Frontal cortex (tissue), 4 donors: Measurements from ENCODE around the gene GPR15LG. TPM values are rescaled to one million over a fixed set of nuclear protein-coding genes. Genes with fewer than 3 reads are reported as not detected.
A peak's percentile ranks its signal among the peaks of the same experiment; 100 is the strongest.
"Not testable (repeated sequence)": the region's sequence is repeated elsewhere in the genome, so short reads cannot be mapped to it uniquely, and the experiment has no call there.

Experiments used
- DNase-seq, 2 donors: peaks; one replicate each; pipeline ENCODE4 v3.0.0; 2012; ENCODE audit warnings: low spot score in 2 of 2
- FAIRE-seq: peaks from 2 replicates; lab custom pipeline; 2012; peaks lifted over from hg19 to GRCh38; lab: Jason Lieb, UNC
- total RNA-seq: library from RNA; depleted of rRNA; stranded (reverse); fragments of >200 nt; gene quantifications from one replicate; pipeline ENCODE4 v1.2.3, GENCODE V29; 2014
- donor health status: control.
- donor health status: control.
- donor health status: control.

The GPR15LG gene
- total RNA-seq, 1 donor from 2014 or later: not detected

DNA sequence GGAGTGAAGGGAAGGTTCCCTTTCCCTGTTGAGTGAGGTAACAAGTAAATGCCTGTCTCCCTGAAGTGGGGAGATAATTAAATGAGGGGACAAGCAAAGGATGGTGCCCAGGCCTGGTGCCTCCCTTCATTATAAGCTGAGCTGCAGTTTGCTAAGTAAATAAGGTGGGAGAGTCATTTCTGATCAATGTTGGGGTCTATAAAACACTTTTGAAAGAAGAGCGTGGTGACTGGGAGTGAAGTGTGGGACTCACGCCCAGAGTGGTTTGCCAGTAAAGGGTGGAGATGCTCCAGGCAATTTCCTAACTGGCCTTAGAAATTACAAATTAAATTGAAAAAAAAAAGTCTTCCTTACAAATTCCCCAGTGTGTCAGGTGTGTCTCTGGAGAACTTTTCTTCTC is 9.6 kb upstream of the GPR15LG start:
- no peak for FAIRE-seq
- no peak for DNase-seq

DNA sequence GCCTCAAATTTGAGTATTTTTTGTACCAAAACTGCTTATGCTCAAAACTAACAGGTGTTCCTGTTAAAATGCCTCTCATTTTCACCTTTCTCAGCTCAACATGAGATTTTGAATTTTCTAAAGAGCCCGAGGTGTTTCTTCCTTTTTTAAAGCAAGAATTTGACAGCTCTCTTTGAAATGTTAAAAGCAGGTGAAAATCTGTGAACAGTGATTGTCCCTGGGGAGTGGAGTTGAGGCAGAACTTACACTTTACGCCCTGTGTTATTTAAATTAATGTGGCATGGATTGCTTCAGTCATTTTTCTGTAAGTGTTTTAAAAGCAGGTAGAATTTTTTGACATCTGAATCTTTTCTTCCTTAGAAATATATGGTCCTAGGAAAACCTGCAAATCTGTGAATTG is 9.2 kb upstream of the GPR15LG start:
- FAIRE-seq: no peak
- DNase-seq: no peak

DNA sequence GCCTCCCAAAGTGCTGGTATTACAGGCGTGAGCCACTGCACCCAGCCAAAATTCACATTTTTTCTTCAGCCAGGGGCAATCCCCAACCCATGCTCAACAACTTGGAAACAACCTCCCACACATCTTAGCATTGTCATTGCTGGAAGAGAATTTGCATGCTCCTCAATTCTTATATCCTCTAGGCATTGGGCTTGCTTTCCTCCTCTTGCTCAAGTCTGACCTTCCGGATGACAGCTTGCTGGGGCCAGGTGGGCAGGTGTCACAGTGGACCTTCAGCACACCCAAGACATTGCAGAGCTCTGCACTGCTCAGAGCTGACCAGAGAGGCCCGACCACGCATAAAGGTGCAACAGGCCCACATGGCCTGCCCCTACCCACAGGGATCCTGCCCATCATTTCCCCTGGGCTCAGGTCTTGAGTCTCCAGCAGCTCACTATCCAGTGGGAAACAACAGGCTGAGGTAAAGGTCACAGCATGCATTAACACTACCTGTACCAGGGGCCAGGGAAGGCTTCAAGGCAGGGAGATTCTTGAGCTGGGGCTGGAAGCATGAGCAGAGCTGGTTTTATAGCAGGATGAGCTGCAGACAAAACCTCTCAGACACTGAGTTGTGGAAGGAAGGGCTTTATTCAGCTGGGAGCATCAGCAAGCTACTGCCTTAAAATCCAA is 6.8 kb upstream of the GPR15LG start:
- DNase-seq (no peak), FAIRE-seq (no peak)

DNA sequence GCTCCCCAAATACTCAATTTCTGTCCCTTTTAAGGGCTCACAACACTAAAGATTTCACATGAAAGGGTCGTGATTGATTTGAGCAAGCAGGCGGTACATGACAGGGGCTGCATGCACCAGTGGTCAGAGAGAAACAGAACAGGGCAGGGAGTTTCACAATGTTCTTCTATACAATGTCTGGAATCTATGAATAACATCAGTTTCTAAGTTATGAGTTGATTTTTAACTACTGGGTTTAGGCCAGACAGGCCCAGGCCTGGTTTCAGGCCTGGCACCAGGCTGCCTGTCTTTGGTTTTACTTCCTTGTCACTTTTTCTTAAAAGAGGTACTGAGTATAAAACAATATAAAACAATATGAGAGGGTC is 6.3 kb upstream of the GPR15LG start:
- not testable (repeated sequence) for FAIRE-seq, DNase-seq

DNA sequence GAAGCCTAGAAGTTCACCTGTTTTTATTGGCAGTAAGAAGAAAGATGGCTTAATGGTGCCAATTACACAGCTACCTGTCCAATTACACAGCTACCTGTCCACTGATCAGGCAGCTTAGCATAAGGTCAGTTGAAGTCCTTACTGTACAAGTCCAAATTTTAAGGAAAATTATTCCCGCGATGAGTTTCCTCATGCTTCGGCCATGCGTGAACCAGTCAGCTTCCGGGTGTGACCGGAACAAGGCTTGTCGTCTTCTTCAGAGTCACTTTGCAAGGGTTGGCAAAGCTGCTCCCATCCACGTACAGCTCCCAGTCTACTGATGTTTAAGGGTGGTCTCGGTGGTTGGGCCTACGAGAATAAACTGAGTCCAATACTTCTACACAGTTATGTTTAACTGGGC is 5.2 kb upstream of the GPR15LG start:
- DNase-seq, FAIRE-seq: not testable (repeated sequence)

DNA sequence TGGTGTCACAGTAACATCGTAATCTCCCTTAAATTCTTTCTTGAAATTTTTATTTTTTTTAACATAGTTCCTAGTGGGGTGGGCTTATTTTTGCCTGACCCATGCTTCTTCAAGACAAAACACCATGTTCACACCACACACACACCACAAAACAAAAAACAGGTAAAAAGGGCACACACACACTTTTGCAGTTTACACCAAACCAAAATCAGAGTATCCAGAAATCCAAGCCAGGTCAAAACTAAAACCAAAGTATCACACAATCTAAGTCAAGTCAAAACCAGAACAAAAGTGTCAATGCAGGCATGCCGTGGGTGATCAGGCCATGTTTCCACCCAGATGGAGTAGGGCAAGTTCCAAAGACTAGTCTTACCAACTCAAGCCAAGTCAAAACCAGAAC is 2.4 kb upstream of the GPR15LG start:
- DNase-seq, FAIRE-seq: not testable (repeated sequence)

DNA sequence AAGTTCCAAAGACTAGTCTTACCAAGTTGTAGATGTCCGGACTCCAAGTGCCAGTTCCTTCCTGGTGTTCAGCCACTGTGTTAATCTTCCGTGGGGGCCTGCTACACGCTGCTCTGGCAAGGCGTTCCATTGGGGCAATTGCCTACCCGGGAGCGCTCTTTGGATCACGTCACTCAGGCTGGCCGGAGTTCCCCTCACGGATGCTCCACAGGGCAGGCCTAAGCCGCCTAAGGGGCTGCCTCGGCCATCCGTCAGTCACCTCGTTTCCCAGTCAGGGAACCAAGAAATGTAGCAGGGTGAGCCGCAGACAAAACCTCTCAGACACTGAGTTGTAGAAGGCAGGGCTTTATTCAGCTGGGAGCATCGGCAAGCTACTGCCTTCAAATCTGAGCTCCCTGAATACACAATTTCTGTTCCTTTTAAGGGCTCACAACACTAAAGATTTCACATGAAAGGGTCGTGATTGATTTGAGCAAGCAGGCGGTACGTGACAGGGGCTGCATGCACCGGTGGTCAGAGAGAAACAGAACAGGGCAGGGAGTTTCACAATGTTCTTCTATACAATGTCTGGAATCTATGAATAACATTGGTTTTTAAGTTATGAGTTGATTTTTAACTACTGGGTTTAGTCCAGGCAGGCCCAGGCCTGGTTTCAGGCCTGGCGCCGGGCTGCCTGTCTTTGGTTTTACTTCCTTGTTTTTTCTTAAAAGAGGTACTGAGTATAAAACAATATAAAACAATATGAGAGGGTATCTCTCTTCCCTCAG is 1.7 kb upstream of the GPR15LG start:
- not testable (repeated sequence) for FAIRE-seq

DNA sequence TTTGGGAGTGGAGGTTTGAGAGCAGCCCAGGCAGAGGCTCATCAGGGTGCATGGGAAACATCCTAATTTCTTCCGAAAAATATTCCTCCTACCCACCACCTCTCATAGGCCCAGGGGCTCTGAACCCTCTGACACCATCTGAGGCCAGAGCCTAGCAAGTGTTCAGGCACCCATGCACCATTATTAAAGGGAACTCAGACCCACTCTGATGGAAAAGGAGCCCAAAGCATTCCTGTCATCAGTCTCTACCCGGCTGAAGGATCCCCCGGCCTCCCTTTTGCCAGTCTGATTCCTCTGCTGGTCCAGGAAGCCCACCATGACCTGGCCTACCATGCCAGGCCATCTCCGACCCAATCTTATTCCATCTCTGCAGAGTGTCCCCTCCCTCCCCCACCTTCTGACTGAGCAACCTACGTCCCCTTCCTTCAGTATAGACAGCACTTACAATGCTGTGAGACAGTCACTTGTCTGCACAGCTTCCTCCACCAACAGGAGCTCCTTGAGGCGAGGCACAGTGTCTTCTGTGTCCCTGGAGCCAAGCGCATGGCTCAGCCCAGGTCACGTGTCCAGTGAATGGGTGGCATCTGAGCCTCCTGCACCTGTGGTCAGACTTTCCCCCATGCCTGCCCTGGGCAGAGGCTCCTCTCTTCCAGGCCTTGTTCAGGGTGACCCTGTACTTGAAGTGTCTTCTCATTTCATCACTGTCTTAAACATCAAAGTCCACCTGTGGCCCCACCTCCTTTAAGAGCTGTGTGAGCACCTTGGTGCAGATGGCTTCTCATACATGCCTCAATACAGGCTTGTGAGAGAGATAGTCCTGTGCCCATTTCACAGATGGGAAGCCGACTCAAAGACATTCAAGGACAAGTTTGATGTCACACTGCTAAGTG is 889 bp upstream of the GPR15LG start:
- DNase-seq (no peak), FAIRE-seq (no peak)

More for the DNA sequence above, 1.7 kb upstream of the GPR15LG start:
- DNase-seq: not testable (repeated sequence)

DNA sequence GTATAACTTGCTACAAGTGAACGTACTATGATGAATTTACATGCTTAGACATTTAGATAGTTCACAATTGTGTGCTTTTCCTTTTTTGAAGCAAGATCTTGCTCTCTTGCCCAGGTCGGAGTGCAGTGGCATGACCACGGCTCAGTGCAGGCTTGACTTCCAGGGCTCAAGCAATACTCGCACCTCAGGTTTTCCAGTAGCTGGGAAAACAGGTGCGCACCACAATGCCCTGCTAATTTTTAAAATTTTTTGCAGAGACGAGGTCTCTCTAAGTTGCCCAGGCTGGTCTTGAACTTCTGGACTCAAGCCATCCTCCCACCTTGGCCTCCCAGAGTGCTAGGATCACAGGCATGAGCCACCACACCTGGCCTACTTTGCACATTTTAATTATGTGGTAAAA is 1.8 kb downstream of the GPR15LG start:
- no peak for FAIRE-seq

DNA sequence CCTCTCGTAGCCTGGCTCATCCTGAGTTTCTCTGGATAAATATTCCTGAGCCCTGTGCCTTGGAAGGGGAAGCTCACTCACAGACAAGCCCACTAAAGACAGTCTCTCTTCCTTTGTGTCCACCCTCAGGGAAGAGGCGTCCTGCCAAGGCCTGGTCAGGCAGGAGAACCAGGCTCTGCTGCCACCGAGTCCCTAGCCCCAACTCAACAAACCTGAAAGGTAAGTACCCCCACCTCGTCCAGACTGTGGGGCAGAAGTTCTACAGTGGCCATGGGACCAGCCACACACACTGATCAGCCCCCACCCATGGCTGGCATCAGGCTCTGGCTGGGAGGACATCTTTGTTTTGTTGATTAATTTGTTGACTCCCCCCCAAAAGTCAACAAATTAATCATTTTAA is 2.8 kb downstream of the GPR15LG start:
- DNase-seq: no peak
- FAIRE-seq: no peak

More for the DNA sequence above, 1.8 kb downstream of the GPR15LG start:
- no peak for DNase-seq

DNA sequence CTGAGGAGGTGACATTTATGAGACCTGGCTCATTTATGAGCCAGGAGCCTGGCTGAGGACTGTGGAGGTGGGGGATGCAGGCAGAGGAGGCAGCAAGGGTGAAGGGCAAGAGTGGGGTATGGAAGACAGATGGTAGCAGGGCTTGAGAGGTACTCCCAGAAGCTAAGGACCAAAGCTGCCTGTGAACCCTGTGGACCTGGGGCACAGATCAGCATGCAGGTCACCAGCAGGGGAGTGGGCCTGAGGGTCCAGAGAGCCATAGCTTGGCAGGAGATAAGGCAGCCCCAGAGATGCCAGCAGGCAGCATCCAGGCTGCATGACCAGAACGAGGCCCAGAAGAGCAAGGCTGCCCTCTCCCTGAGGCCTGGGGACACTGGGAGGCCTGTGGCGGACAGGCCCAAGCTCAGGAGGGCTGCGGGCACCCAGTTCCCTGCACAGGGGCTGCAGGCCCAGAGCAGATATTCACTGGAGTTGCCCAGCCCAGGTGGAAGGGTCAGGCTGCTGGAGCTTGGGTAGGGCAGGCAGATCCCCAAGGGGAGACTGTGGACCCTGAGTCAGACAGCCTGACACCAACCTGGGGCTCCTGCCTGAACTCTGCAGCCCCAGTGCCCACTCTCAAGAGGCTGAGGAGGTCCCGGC is 3.4 kb downstream of the GPR15LG start:
- FAIRE-seq (no peak), DNase-seq (no peak)

DNA sequence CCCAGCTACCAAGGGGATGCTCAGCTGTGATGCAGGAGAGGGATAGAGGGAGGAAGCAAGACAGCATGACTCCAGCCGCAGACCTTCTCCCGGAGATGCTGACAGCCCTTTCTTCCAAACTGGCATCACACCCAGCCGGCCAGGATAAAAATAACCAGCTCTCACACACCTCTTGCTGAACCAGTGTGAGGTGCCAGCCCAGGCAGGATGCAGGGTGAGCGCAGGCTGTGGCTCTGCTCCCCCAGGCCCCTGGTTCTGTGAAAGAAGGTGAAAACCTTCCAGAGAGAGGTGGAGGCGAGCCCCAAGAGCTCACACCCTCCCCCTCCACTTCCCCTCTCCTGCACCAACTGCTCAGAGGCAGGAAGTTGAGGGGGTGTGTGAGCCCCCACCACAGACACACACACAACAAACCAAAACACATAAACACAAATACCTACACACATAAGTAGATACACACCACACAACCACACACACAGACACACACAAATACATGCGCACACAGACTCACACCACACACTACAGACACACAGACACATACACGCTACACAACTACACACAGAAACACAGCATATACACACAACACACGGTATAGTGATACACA is 4.0 kb downstream of the GPR15LG start:
- no peak for FAIRE-seq
- DNase-seq: no peak

DNA sequence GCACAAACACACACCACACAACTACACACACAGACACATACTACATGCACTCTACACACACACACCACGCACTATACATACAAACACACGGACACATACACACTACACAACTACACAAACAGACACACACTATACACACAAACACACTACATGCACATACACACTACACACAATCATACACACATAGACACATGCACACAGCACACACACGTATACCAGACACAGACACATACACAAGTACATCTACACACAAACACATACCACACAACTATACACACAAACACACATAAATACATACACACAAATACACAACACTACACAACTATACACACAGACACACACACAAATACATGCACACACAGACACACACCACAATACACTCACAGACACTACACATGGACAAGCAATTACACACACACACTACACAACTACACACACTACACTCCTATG is 4.6 kb downstream of the GPR15LG start:
- FAIRE-seq: no peak

DNA sequence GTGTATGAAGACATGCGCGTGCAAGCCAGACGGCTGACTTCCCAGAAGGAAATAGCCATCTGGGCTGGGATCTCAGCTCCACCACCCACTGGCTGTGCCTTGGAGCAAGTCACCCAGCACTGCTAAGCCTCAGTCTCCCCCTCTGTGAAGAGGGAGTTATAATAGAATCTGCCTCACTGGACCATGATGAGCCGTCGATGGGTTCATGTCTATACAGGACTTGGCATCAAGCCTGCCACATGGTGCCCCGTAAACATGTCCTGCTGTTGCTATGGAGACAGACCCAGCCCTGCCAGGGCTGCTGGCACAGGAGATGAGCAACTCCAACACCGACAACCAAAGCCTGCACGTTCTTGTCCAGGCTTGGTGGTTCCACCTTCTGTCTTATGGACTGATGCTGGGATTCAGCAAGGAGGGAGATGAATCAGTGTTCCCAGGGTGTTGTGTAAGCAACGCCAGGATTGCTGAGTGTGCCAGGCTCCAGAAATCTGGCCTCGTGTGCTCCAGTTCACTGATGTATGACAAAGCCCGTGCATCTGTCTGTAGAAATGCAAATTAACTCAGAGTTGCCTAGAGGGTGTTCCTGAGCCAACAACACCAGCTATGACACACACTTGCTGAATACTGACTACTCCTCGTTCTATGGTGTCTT is 5.6 kb downstream of the GPR15LG start:
- DNase-seq (peak in 1 of 2 donors; percentile 71), FAIRE-seq (no peak)

More for the DNA sequence above, 4.6 kb downstream of the GPR15LG start:
- DNase-seq: peak in 1 of 2 donors; percentile 1

DNA sequence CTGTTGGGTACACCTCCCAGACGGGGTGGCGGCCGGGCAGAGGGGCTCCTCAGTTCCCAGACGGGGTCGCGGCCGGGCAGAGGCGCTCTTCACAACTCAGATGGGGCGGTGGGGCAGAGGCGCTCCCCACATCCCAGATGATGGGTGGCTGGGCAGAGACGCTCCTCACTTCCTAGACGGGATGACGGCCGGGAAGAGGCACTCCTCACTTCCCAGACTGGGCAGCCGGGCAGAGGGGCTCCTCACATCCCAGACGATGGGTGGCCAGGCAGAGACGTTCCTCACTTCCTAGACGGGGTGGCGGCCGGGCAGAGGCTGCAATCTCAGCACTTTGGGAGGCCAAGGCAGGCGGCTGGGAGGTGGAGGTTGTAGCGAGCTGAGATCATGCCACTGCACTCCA is 6.8 kb downstream of the GPR15LG start:
- not testable (repeated sequence) for DNase-seq, FAIRE-seq

DNA sequence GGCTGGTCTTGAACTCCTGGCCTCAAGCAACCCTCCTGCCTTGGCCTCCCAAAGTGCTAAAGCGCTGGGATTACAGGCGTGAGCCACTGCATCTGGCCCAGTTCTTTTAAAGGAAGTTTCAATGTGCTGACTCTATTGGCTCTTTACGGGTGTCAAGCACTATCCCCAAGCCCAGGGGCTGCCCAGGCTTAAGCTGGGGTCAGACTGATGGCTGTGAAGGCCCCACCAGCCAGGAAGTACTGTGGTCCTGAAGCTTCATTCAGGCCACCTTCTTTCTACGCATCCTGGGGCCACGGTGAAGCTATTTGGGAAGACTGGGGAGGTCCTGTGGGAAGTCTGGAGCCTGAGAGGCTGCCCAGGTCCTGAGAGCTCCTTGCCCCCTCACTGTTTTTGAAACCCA is 8.0 kb downstream of the GPR15LG start:
- DNase-seq (no peak), FAIRE-seq (no peak)

DNA sequence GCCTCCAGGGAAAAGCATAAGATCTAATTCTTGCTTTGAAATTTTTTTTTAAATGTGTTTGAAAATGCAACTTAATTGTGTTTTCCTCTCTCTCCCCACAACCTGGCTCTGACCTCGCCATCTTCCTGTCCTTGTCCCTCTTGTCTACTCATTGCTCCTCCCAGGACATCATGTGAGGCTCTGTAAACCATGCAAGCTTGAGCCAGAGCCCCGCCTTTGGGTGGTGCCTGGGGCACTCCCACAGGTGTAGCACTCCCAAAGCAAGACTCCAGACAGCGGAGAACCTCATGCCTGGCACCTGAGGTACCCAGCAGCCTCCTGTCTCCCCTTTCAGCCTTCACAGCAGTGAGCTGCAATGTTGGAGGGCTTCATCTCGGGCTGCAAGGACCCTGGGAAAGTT is 10.9 kb downstream of the GPR15LG start:
- peak in 1 of 2 donors; percentile 1 for DNase-seq
- FAIRE-seq: no peak

DNA sequence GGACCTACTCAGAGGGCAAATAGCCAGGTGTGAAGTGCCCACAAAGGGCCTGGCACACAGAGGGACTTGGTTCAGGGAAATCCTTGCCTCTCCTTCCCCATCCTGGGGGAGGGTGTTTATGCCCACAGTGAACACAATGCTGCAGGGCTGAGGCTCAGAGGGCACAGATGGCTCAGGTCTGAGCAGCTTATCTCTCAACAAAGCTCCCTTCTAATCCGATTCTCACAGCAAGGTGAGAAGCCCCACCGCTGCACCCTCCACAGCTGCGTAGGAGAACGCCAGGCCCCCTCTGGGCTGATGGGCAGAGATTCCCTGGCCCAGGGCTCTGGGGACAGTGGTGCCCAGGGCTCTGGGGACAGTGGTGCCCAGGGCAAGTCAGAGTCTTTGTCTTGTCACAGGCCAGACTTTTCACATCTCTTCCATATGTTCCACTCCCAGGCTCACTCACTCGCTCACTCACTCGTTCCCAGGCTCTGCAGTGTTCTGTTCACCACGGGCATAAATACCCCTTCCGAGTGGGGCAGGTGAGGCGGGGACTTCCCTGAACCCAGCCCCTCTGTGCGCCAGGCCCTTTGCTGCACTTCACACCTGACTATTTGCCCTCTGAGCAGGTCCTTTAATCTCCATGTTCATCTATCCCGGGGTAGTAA is 12.1 kb downstream of the GPR15LG start:
- FAIRE-seq: no peak
- no peak for DNase-seq
